Measurements from ENCODE around the gene SELENOO. TPM values are rescaled to one million over a fixed set of nuclear protein-coding genes. Genes with fewer than 3 reads are reported as not detected.

Gene SELENOO
- total RNA-seq, 4 donors from 2014 or later = 27.4 to 66.1 (median 36.1) TPM

- Histone ChIP-seq H3K4me1 (peaks cover 37% of the 10 kb centered on the region), H3K9me3 (no peaks in the 10 kb centered on the region), H3K4me3 (no peak overlapping the region), H3K36me3 (peaks cover 42% of the 10 kb centered on the region), H3K27me3 (no peaks in the 10 kb centered on the region), H3K27ac (no peak overlapping the region)
- 95% methylated on average over 19 of the region's 44 CpGs for WGBS
- no peak for DNase-seq (ENCODE audit: low spot score in 2 of 2)
- TF ChIP-seq POLR2AphosphoS5 (IDR thresholded peaks at IDR 0.05) = no peak
- TF ChIP-seq POLR2A (IDR thresholded peaks at IDR 0.05) = no peak
- TF ChIP-seq, protein P1, sequence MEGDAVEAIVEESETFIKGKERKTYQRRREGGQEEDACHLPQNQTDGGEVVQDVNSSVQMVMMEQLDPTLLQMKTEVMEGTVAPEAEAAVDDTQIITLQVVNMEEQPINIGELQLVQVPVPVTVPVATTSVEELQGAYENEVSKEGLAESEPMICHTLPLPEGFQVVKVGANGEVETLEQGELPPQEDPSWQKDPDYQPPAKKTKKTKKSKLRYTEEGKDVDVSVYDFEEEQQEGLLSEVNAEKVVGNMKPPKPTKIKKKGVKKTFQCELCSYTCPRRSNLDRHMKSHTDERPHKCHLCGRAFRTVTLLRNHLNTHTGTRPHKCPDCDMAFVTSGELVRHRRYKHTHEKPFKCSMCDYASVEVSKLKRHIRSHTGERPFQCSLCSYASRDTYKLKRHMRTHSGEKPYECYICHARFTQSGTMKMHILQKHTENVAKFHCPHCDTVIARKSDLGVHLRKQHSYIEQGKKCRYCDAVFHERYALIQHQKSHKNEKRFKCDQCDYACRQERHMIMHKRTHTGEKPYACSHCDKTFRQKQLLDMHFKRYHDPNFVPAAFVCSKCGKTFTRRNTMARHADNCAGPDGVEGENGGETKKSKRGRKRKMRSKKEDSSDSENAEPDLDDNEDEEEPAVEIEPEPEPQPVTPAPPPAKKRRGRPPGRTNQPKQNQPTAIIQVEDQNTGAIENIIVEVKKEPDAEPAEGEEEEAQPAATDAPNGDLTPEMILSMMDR (IDR thresholded peaks at IDR 0.05) = no peak
- TF ChIP-seq EP300 (IDR thresholded peaks at IDR 0.05) = no peak
Measured at GRCh38 chr22:50194037-50194805, 6.6 kb upstream of the SELENOO start.

DNA sequence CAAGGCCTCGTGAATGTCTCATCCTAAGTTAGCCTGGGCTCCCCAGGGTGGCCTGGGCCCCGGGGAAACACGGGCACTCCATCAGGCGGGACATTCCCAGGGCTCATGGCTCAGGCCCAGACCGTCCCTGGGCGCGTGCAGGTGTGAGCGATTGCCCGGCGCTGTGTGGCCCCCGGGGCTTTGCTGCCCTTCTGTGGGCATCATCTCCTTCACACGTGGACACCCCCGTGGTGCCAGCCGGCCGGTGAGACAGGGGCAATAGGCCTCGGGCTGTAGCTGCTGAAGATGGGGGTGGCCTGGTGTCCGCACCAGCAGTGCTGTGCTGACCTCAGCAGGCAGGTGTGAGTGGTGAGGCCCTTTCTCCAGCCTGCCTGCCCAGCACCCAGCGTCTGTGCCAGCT is 4.6 kb upstream of the SELENOO start:
- Histone ChIP-seq H3K4me1 (peaks cover 27% of the 10 kb centered on the region), H3K27ac (no peak overlapping the region), H3K4me3 (no peak overlapping the region), H3K27me3 (no peaks in the 10 kb centered on the region), H3K36me3 (peaks cover 42% of the 10 kb centered on the region), H3K9me3 (no peaks in the 10 kb centered on the region)
- no peak for DNase-seq (ENCODE audit: low spot score in 2 of 2)
- TF ChIP-seq EP300 (IDR thresholded peaks at IDR 0.05) (no peak), POLR2AphosphoS5 (IDR thresholded peaks at IDR 0.05) (no peak), POLR2A (IDR thresholded peaks at IDR 0.05) (no peak)
- TF ChIP-seq, protein P1 (IDR thresholded peaks at IDR 0.05) = no peak
- WGBS = 100% methylated on average over 2 of the region's 18 CpGs

DNA sequence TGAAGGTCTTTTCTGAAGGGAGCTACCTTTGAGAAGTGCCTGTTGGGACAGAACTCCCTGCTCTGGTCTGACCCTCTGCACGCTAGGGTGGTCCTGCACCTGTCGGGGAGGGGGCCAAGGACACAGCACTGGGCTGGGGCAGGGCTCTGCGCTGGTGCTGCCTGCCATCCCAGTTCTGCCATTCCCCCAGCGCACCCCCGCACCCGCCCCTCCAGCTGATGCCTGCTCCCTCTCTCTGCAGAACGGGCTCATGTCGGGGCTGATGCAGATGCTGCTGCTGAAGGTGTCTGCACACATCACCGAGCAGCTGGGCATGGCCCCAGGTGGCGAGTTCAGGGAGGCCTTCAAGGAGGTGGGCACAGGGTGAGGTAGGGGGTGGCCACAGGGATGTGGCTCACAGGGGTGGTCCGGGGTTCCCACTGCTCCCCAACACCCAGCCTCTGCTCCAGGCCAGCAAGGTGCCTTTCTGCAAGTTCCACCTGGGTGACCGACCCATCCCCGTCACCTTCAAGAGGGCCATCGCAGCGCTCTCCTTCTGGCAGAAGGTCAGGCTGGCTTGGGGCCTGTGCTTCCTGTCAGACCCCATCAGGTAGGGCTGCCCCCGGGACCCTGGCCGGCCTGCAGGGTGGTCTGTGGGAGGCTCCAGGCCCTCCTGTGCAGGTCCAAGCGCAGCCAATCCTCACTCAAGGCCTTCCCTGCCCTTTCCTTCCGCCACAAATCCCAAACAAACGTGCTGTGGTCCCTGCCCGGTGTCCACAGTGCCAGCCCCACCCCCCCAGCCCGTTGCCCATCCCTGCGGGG is 3.6 kb upstream of the SELENOO start:
- TF ChIP-seq POLR2A (IDR thresholded peaks at IDR 0.05) (no peak), POLR2AphosphoS5 (IDR thresholded peaks at IDR 0.05) (no peak), EP300 (IDR thresholded peaks at IDR 0.05) (no peak)
- TF ChIP-seq, protein P1 (IDR thresholded peaks at IDR 0.05) = no peak
- H3K4me3 ChIP-seq = no peak overlapping the region
- peaks cover 28% of the 10 kb centered on the region for H3K4me1 ChIP-seq
- H3K36me3 ChIP-seq = peaks cover 42% of the 10 kb centered on the region
- no peak overlapping the region for H3K27ac ChIP-seq
- no peaks in the 10 kb centered on the region for H3K27me3 ChIP-seq
- DNase-seq (ENCODE audit: low spot score in 2 of 2) = no peak
- 88% methylated on average over 18 of the region's 23 CpGs for WGBS
- no peaks in the 10 kb centered on the region for H3K9me3 ChIP-seq

DNA sequence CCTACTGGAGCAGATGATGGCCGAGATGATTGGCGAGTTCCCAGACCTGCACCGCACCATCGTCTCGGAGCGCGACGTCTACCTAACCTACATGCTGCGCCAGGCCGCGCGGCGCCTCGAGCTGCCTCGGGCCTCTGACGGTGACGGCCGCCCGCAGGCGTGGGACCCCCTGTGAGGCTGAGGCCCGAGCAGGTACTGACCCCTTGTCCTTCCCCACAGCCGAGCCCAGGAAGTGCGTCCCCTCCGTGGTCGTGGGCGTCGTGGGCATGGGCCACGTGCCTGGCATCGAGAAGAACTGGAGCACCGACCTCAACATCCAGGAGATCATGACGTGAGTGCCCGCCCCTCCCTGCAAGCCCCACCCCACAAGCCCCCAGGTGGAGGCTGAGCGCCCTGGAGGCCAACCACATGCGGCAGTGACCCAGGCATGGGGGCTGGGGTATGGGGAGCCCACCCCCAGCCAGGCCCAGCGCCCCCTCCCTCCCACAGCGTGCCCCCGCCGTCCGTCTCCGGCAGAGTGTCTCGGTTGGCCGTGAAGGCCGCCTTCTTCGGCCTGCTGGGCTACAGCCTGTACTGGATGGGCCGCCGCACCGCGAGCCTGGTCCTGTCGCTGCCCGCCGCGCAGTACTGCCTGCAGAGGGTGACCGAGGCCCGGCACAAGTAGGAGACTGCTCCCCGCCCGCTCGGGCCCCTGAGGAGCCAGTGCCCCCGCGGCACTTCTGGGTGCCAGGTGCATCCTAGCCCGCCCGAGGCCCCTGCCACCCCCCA is 2.8 kb upstream of the SELENOO start:
- no peaks in the 10 kb centered on the region for H3K27me3 ChIP-seq
- H3K9me3 ChIP-seq = no peaks in the 10 kb centered on the region
- no peak overlapping the region for H3K4me3 ChIP-seq
- no peak for DNase-seq (ENCODE audit: low spot score in 2 of 2)
- no peak overlapping the region for H3K27ac ChIP-seq
- H3K36me3 ChIP-seq = peaks cover 42% of the 10 kb centered on the region
- H3K4me1 ChIP-seq = peaks cover 26% of the 10 kb centered on the region
- 96% methylated on average over 30 of the region's 61 CpGs for WGBS
- no peak for TF ChIP-seq POLR2A (IDR thresholded peaks at IDR 0.05)
- no peak for TF ChIP-seq EP300 (IDR thresholded peaks at IDR 0.05)
- TF ChIP-seq, protein P1 (IDR thresholded peaks at IDR 0.05) = no peak
- TF ChIP-seq POLR2AphosphoS5 (IDR thresholded peaks at IDR 0.05) = no peak
